Right lung (tissue), 10 donors: ENCODE results near the gene MOB3B. TPM values are rescaled to one million over a fixed set of nuclear protein-coding genes. Genes with fewer than 3 reads are reported as not detected.
A peak's percentile ranks its signal among the peaks of the same experiment; 100 is the strongest.

Experiments used
- DNase-seq, 2 donors: peaks; one replicate each; pipeline ENCODE4 v3.0.0-alpha.2; 2013
- long read RNA-seq, 8 donors: transcript quantifications; one replicate each; lab custom pipeline, GENCODE V29; 2026
- polyA plus RNA-seq, 5 donors: library from polyadenylated mRNA; unstranded; fragments of 120-200 nt; gene quantifications; one replicate each; pipeline versions ENCODE4 v1.2.1 to v1.2.3, GENCODE V29; 2013; ENCODE audit warnings: inconsistent platforms in 1 of 5, low replicate concordance in 1 of 5; ENCODE audit not compliant: insufficient read length in 5 of 5, insufficient read depth in 1 of 5

Gene MOB3B
- 10 to 100 TPM; 13.2 to 19.1 (median 15.8) TPM for polyA plus RNA-seq
- long read RNA-seq, donor 1, full-length matches to known transcripts, result 7 of 7 reads
- long read RNA-seq, donor 1, partial matches to known transcripts, result 0 of 7 reads
- long read RNA-seq, donor 1, other reads (novel, unspliced or antisense), result 0 of 7 reads
- long read RNA-seq, donor 2, full-length matches to known transcripts, result 3 of 3 reads
- long read RNA-seq, donor 2, partial matches to known transcripts, result 0 of 3 reads
- long read RNA-seq, donor 2, other reads (novel, unspliced or antisense), result 0 of 3 reads
- long read RNA-seq, donor 3, full-length matches to known transcripts, result 4 of 4 reads
- long read RNA-seq, donor 3, partial matches to known transcripts, result 0 of 4 reads
- long read RNA-seq, donor 3, other reads (novel, unspliced or antisense), result 0 of 4 reads
- long read RNA-seq, donor 4, full-length matches to known transcripts, result 1 of 1 reads
- long read RNA-seq, donor 4, partial matches to known transcripts, result 0 of 1 reads
- long read RNA-seq, donor 4, other reads (novel, unspliced or antisense), result 0 of 1 reads
- long read RNA-seq, donor 5, full-length matches to known transcripts, result 2 of 10 reads
- long read RNA-seq, donor 5, partial matches to known transcripts, result 8 of 10 reads
- long read RNA-seq, donor 5, other reads (novel, unspliced or antisense), result 0 of 10 reads
- long read RNA-seq, donor 6, full-length matches to known transcripts, result 3 of 3 reads
- long read RNA-seq, donor 6, partial matches to known transcripts, result 0 of 3 reads
- long read RNA-seq, donor 6, other reads (novel, unspliced or antisense), result 0 of 3 reads
- long read RNA-seq, donor 7, full-length matches to known transcripts, result 5 of 5 reads
- long read RNA-seq, donor 7, partial matches to known transcripts, result 0 of 5 reads
- long read RNA-seq, donor 7, other reads (novel, unspliced or antisense), result 0 of 5 reads
- long read RNA-seq, donor 8, full-length matches to known transcripts, result 2 of 2 reads
- long read RNA-seq, donor 8, partial matches to known transcripts, result 0 of 2 reads
- long read RNA-seq, donor 8, other reads (novel, unspliced or antisense), result 0 of 2 reads

DNA sequence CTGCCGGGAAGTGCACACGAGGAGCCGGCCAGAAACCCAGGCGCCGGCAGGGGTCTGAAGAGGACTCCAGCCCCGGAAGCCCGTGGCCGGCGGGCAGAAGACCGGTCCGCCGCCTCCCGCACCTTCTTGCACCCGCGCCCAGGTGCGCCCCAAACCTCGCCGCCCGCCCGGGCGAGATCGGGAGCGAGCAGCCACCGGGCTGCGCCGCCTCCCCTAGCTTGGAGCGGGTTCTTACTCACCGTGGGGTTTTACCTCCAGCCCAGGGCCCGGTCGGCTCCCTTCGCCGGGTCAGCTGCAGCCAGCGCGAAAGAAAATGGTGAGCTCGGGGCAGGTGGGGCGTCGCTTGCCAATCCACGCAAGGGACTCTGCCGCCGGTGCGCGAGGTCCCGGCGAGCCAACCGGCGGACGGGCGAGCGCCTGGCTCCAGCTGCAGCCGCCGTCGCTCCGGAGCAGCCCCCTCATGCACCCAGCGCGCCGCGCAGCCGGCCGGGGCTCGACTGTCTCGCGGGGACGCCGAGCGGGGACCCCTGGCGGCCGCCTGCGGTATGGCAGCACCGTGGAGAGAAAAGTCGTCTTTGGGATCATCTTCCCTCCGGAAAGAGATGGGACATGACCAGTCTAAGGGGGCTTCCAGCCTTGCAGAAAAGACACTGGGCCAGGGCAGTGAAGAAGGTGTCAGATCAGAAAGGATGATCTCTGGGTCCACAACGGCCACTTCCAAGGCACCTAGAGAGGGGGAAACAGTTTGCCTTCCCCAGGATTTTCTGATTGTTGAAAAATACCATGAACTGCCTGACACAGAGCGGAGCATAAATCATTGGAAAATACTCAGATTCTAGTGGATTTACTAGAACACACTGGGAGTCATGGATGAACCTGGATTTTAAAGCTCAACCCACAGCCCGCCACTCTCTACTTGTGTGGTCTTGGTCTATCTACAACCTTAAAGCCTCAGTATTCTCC is at the start of gene MOB3B:
MOB3B (minus strand) TSS at position 499 of the 963 bp plus-strand sequence. CDS start 74,264 bp downstream, outside the sequence.
- peak; percentile 74 to 78 for DNase-seq

DNA sequence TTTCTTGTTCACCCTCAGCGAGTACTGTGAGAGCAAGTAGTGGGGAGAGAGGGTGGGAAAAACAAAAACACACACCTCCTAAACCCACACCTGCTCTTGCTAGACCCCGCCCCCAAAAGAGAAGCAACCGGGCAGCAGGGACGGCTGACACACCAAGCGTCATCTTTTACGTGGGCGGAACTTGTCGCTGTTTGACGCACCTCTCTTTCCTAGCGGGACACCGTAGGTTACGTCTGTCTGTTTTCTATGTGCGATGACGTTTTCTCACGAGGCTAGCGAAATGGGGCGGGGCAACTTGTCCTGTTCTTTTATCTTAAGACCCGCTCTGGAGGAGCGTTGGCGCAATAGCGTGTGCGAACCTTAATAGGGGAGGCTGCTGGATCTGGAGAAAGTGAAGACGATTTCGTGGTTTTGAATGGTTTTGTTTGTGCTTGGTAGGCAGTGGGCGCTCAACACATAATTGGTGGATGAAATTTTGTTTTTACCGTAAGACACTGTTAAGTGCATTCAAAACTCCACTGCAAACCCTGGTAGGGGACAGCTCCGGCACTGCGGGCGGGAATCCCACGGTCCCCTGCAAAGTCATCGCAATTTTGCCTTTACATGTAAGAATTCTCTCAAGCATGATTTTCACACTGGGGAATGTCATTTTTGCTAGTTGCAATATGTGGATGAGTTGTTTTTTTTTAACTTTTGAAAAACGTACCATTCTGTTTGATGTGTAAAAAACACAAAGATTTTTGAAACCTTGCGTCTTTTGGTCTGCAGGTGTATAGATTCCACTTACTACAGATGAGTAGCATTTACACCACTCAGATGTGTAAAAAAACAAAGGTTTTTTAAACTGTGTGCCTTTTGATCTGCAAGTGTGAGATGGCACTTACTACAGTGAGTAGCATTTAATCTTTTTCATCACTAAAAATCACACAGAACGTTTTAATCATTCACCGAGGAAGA is 44.3 kb upstream of the MOB3B start:
- peak; percentile 93 to 95 for DNase-seq

DNA sequence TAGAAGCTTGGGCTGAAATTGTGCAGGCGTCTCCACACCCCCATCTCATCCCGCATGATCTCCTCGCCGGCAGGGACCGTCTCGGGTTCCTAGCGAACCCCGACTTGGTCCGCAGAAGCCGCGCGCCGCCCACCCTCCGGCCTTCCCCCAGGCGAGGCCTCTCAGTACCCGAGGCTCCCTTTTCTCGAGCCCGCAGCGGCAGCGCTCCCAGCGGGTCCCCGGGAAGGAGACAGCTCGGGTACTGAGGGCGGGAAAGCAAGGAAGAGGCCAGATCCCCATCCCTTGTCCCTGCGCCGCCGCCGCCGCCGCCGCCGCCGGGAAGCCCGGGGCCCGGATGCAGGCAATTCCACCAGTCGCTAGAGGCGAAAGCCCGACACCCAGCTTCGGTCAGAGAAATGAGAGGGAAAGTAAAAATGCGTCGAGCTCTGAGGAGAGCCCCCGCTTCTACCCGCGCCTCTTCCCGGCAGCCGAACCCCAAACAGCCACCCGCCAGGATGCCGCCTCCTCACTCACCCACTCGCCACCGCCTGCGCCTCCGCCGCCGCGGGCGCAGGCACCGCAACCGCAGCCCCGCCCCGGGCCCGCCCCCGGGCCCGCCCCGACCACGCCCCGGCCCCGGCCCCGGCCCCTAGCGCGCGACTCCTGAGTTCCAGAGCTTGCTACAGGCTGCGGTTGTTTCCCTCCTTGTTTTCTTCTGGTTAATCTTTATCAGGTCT is 43.5 kb upstream of the MOB3B start, which contains the start of gene C9orf72:
C9orf72 (minus strand) TSS at position 564 of the 716 bp plus-strand sequence. CDS start 6,361 bp downstream, outside the sequence.
- DNase-seq, result peak in 1 of 2 donors; percentile 78

- peak; percentile 40 to 48 for DNase-seq
Measured at GRCh38 chr9:27572566-27572917, 42.9 kb upstream of the MOB3B start.

DNA sequence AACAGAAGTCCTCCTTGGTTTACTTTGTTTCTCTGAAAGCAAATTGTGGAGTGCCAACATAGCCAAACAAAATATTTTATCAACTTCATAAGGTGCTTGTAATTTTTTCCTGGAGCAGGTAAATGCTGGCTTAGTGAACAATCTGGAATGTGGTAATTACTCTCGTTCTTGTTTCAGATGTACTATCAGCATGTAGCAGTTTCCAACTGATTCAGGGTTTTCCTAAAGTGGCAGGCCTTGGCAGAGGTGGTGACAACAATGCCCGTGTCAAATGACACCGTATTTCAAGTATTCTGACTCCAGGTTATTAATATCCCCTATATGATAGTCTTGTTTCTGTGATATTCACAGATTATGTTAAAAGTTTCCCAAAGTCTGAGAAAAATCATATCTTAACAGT is 42.4 kb upstream of the MOB3B start:
- no peak for DNase-seq

- DNase-seq, result no peak
Measured at GRCh38 chr9:27571011-27571410, 41.4 kb upstream of the MOB3B start.

DNA sequence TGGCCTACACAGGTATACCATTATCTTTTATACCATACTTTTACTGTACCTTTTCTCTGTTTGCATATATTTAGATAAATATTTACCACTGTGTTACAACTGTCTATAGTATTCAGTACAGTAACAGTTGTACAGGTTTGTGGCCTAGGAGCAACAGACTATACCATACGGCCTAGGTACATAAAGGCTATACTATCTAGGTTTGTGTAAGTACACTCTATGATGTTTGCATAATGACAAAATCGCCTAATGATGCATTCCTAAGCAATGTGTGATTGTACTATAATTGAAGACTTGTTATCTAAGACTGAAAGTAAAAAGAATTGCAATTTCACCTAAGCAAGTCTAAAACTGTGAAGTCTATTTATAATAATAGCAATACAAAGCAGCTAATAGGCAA is 39.8 kb upstream of the MOB3B start:
- DNase-seq, result no peak

GRCh38 chr9:27566118-27566517 is 36.5 kb upstream of the MOB3B start:
- no peak for DNase-seq

DNA sequence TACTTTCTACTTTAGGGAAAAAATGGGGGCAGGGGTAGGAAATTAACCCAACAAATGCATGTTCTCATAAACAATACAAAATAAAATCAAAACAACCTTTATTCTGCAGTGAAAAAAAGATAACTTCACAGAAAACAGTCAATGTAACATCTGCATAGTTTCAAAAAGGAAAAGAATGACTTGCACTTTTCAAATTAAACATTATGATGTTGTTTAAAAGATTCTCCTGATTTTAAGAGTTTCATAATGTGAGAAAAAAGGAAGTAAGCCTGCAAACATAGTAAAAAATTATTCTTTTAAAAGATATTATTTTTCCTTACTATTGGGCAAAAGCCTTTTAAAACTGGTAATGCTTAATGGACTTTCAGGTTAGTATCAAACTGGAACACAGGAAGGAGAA is 36.1 kb upstream of the MOB3B start:
- DNase-seq, result no peak

- DNase-seq, result no peak
Measured at GRCh38 chr9:27564670-27565069, 35.1 kb upstream of the MOB3B start.

DNA sequence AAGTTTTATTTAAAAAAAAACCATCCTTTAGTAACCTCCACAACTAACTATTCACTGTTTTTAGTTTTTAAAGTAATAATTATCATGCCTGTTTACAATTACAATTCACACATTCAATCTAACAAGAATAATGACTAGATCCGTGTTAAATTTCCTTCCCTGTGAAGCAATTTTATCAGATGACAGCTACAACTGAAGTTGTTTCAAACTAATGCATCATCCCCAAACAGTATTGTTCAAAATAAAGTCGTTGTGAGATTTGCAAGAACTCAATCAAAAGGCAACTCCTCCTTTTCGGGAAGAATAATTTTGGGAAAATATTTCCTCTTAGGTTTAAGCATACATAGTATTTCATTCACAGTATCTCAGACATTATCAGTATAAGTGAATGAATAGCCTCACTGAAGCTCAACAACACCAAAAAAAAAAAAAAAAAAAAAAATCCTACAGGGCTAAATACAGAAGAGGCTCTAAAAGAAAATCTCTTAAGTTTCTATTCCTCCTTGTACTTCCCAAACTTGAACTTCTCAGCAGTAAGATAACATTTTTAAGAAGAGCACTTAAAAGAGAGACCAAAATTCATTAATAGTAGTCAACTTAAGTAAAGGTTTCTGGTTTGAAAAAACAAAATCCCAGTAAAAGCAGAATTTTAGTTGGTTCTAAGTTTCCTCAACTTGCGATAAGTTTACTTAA is 34.3 kb upstream of the MOB3B start:
- DNase-seq, result no peak

DNA sequence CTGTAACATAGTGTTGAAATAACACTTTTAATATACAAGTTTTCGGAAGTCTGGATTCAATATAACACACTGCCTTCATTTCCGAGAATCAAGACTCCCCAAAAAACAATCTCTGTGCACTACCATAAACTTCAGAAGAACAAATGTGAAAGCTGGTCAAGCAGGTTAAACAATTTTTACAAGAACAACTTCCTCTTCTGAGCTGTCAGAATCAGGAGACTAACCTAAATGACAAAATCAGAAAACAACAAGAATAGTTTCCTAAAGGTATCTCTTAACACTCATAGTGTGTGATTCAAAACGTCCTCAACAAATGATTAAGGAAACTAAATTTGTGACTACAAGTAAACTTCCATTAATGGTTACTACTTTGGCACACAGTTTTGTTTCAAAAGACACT is 32.1 kb upstream of the MOB3B start:
- DNase-seq, result no peak

DNA sequence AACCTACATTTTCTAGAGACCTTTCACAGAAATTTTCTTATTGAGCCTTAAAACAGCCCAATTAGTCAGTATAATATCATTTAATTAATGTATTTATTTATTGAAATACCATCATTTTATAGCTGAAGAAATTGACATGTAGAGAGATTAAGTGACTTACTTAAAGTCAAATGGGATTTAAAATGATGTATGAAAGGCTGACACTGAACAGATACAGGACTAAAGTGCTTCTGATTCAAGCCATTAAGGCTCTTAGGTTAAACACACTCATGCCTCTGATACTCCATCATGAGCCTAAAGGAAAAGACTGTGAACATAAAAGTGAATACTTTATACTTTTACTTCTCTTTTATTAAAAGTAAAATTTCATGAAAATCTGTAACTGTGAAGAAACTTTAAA is 30.8 kb upstream of the MOB3B start:
- DNase-seq, result no peak

- no peak for DNase-seq
Measured at GRCh38 chr9:27558307-27558706, 28.7 kb upstream of the MOB3B start.

DNA sequence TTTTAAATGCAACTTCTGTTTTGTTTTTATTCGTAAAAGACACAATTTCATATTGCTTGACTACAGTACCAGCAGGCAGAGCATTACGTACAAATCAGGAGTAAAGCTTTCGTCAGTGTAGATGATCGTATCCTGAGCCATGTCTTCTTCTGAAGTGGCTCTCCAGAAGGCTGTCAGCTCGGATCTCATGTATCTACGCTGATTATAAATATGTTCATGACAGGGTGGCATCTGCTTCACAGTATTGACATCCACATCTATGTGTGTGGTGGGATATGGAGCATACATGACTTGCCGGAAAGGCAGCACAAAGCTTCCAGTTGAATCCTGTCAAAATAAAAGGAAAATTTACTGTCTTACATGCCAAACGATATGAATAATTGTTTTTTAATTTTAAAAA is 26.9 kb upstream of the MOB3B start:
- DNase-seq, result no peak

- no peak for DNase-seq
Measured at GRCh38 chr9:27554712-27555111, 25.1 kb upstream of the MOB3B start.

DNA sequence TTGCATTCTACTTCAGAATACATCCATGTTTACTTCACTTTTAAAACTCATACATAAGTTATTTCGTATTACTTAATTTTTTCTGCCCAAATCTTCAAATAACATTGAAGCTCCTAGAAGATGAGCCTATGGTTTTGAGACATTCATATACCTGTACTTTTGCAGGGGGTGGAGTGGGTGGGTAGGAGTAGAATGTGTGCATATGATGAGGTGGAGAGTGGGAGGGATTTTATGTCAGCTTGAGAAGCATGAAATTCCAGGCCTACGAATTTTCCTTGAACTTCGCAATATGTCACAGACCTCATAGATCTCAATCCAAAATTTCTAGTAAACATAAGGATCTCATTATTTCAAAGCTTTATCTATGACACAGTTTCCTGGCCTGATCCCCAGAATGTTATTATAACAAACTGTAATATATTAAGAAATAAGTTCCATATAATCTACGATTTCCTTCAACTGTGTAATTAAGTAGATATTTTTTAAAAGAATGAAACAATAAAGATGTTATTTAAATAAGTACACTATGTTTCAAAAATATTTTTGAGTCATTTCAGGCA is 19.7 kb upstream of the MOB3B start:
- peak; percentile 64 to 70 for DNase-seq
